Measurements from ENCODE around the gene CANT1.

DNA sequence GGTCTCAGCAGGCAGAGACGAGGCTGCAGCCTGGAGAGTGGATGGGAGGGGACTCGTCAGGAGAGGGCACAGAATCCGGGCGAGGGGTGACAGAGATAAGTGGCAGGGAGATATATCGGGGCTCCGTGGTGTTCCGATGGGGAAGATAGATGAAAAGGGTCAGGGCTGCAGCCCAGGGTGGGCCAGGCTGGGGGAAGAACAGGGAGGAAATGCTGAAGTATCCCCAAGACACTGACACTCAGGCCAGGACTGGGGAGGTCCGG is 32.0 kb downstream of the CANT1 start:
- no peak for TF ChIP-seq POLR2A (IDR thresholded peaks at IDR 0.05)
- TF ChIP-seq, protein P1, sequence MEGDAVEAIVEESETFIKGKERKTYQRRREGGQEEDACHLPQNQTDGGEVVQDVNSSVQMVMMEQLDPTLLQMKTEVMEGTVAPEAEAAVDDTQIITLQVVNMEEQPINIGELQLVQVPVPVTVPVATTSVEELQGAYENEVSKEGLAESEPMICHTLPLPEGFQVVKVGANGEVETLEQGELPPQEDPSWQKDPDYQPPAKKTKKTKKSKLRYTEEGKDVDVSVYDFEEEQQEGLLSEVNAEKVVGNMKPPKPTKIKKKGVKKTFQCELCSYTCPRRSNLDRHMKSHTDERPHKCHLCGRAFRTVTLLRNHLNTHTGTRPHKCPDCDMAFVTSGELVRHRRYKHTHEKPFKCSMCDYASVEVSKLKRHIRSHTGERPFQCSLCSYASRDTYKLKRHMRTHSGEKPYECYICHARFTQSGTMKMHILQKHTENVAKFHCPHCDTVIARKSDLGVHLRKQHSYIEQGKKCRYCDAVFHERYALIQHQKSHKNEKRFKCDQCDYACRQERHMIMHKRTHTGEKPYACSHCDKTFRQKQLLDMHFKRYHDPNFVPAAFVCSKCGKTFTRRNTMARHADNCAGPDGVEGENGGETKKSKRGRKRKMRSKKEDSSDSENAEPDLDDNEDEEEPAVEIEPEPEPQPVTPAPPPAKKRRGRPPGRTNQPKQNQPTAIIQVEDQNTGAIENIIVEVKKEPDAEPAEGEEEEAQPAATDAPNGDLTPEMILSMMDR (IDR thresholded peaks at IDR 0.05) = no peak
